ENCODE measurements around the gene DAZL. TPM values are rescaled to one million over a fixed set of nuclear protein-coding genes. Genes with fewer than 3 reads are reported as not detected.

The DAZL gene
- total RNA-seq, 2 donors from 2014 or later, result not detected

GRCh38 chr3:16550676-16551341 lies 54.4 kb downstream of the DAZL start:
- Histone ChIP-seq H3K27ac (no peak overlapping the region), H3K4me1 (ENCODE audit: control insufficient read depth in 1 of 2, low read depth in 2 of 2) (peaks cover 0 to 6% of the 10 kb centered on the region in 2 donors), H3K36me3 (no peaks in the 10 kb centered on the region), H3K9me3 (no peaks in the 10 kb centered on the region), H3K27me3 (replicated peaks; ENCODE audit: insufficient read depth) (no peaks in the 10 kb centered on the region), H3K4me3 (peak overlapping the region; percentile 59)
- TF ChIP-seq, protein P1, sequence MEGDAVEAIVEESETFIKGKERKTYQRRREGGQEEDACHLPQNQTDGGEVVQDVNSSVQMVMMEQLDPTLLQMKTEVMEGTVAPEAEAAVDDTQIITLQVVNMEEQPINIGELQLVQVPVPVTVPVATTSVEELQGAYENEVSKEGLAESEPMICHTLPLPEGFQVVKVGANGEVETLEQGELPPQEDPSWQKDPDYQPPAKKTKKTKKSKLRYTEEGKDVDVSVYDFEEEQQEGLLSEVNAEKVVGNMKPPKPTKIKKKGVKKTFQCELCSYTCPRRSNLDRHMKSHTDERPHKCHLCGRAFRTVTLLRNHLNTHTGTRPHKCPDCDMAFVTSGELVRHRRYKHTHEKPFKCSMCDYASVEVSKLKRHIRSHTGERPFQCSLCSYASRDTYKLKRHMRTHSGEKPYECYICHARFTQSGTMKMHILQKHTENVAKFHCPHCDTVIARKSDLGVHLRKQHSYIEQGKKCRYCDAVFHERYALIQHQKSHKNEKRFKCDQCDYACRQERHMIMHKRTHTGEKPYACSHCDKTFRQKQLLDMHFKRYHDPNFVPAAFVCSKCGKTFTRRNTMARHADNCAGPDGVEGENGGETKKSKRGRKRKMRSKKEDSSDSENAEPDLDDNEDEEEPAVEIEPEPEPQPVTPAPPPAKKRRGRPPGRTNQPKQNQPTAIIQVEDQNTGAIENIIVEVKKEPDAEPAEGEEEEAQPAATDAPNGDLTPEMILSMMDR (IDR thresholded peaks at IDR 0.05), result peak; percentile 85
- peak; percentile 33 for DNase-seq (ENCODE audit: low spot score)
- ATAC-seq (ENCODE audit: insufficient number of reproducible peaks, low FRiP score, low read depth), result peak; percentile 89

GRCh38 chr3:16550305-16550675 lies 54.9 kb downstream of the DAZL start:
- DNase-seq (ENCODE audit: low spot score) (no peak), ATAC-seq (ENCODE audit: insufficient number of reproducible peaks, low FRiP score, low read depth) (no peak)
- H3K9me3 ChIP-seq, result no peaks in the 10 kb centered on the region
- no peaks in the 10 kb centered on the region for H3K36me3 ChIP-seq
- H3K27ac ChIP-seq, result no peak overlapping the region
- no peaks in the 10 kb centered on the region for H3K27me3 ChIP-seq (replicated peaks; ENCODE audit: insufficient read depth)
- peaks cover 0 to 6% of the 10 kb centered on the region in 2 donors for H3K4me1 ChIP-seq (ENCODE audit: control insufficient read depth in 1 of 2, low read depth in 2 of 2)
- TF ChIP-seq, protein P1 (IDR thresholded peaks at IDR 0.05), result no peak
- H3K4me3 ChIP-seq, result peak overlapping the region; percentile 59

DNA sequence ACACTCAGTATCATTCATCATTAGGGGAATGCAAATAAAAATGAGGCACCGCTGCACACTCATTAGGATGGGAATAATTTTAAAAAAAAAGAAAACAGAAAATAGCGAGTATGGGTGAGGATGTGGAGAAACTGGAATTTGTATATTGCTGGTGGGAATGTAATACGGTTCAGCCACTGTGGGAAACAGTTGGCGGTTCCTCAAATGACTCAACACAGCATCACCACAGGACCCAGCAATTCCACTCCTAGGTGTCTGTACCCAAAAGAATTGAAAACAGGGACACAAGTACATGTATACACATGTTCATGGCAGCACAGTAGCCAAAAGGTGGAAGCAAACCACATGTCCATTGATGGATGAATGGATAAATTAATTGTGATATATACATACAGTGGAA lies 56.5 kb downstream of the DAZL start:
- DNase-seq (ENCODE audit: low spot score), result no peak
- no peak overlapping the region for H3K4me3 ChIP-seq
- H3K9me3 ChIP-seq, result no peaks in the 10 kb centered on the region
- H3K27ac ChIP-seq, result no peak overlapping the region
- no peak for ATAC-seq (ENCODE audit: insufficient number of reproducible peaks, low FRiP score, low read depth)
- H3K4me1 ChIP-seq (ENCODE audit: control insufficient read depth in 1 of 2, low read depth in 2 of 2), result peaks cover 0 to 6% of the 10 kb centered on the region in 2 donors
- H3K36me3 ChIP-seq, result no peaks in the 10 kb centered on the region
- no peaks in the 10 kb centered on the region for H3K27me3 ChIP-seq (replicated peaks; ENCODE audit: insufficient read depth)
- TF ChIP-seq, protein P1 (IDR thresholded peaks at IDR 0.05), result no peak

DNA sequence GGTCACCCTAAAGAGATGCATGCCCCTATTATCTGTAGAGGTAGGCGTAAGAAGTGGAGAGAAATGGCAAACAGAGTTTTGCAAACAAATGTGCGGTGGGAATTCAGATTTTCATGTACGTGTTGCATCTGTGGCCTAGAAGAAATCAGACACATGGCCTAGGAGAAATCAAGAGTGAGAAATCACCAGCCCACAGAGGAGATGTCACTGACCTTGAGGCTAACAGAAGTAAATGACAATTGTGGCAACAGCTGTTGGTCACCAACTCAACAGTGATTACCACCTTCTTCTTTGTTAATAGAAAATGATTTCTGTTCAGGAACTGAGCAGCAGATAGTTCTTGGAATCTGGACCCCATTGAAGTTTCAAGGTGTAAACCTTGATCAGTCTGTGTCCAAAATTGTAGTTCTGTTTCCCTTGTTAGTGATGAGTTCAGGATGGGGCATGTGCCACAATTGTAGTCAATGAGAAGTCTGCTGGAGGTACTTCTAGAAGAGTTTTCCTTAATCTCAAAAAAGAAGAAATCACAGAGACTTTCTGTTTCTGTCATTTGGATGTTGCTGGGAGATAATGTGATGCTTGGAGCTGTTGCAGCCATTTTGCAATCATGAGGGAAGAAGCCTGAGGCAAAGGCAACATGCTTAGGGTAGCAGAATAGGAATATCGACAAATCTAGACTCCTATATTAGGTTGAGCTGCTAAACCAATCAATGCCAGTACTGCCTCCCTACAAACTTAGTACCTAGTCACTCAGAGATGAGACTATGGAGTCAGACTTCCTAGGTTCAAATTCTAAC lies 57.5 kb downstream of the DAZL start:
- Histone ChIP-seq H3K4me1 (ENCODE audit: control insufficient read depth in 1 of 2, low read depth in 2 of 2) (peaks cover 0 to 6% of the 10 kb centered on the region in 2 donors), H3K27me3 (replicated peaks; ENCODE audit: insufficient read depth) (no peaks in the 10 kb centered on the region), H3K9me3 (no peaks in the 10 kb centered on the region), H3K27ac (no peak overlapping the region), H3K4me3 (no peak overlapping the region), H3K36me3 (no peaks in the 10 kb centered on the region)
- TF ChIP-seq, protein P1 (IDR thresholded peaks at IDR 0.05), result no peak
- DNase-seq (ENCODE audit: low spot score), result no peak
- ATAC-seq (ENCODE audit: insufficient number of reproducible peaks, low FRiP score, low read depth), result no peak

- ATAC-seq (ENCODE audit: insufficient number of reproducible peaks, low FRiP score, low read depth) (no peak), DNase-seq (ENCODE audit: low spot score) (no peak)
- Histone ChIP-seq H3K27ac (no peak overlapping the region), H3K9me3 (no peaks in the 10 kb centered on the region), H3K36me3 (no peaks in the 10 kb centered on the region), H3K4me3 (no peak overlapping the region), H3K4me1 (ENCODE audit: control insufficient read depth in 1 of 2, low read depth in 2 of 2) (peaks cover 0 to 6% of the 10 kb centered on the region in 2 donors), H3K27me3 (replicated peaks; ENCODE audit: insufficient read depth) (no peaks in the 10 kb centered on the region)
- TF ChIP-seq, protein P1 (IDR thresholded peaks at IDR 0.05), result no peak
These were observed 58.8 kb downstream of the DAZL start for GRCh38 chr3:16546186-16547010.

Data from thoracic aorta (tissue), 2 donors.